Astrocyte of the cerebellum (primary cell): ENCODE data around the gene EFHD2.
"Not testable (repeated sequence)": the region's sequence is repeated elsewhere in the genome, so short reads cannot be mapped to it uniquely, and the experiment has no call there.

Experiments used
- DNase-seq: peaks from one replicate; pipeline ENCODE4 v3.0.0-alpha.2; 2011; ENCODE audit warnings: low read depth
- H3K4me3 ChIP-seq: 2 replicates; pipeline ENCODE4 v1.5.1; 2011; ENCODE audit warnings: mild to moderate bottlenecking, low read depth, low read length, moderate library complexity
- CTCF ChIP-seq: IDR thresholded peaks from 2 replicates; pipeline ENCODE4 v1.5.1; 2012; ENCODE audit warnings: low read length, low read depth, moderate library complexity, mild to moderate bottlenecking; ENCODE audit errors: missing control alignments
- in situ Hi-C: cut with HindIII; loops from 2 replicates; pipeline ENCODE4 v1.10.0; 2017; ENCODE audit warnings: low sequenced_read_pairs

Gene EFHD2

GRCh38 chr1:15456313-15456954 is 46.7 kb downstream of the EFHD2 start, which contains the start of gene CELA2A:
Gene CELA2A, plus strand, starts transcription at chr1:15456732. Its CDS starts 22 bp downstream, at chr1:15456754.
- no peak for TF ChIP-seq CTCF
- DNase-seq, result no peak
- in situ Hi-C loops, result no loop called here

GRCh38 chr1:15457585-15457984 is 47.9 kb downstream of the EFHD2 start:
- no peak for TF ChIP-seq CTCF
- in situ Hi-C loops, result no loop called here
- H3K4me3 ChIP-seq, result no peak overlapping the region
- no peak for DNase-seq

More at GRCh38 chr1:15456313-15456954, 46.7 kb downstream of the EFHD2 start, which contains the start of gene CELA2A:
- no peak within 1 kb of the TSS for H3K4me3 ChIP-seq

- in situ Hi-C loops, H3K4me3 ChIP-seq, DNase-seq: not testable (repeated sequence)
Measured at GRCh38 chr1:15458388-15458787, 48.7 kb downstream of the EFHD2 start.

- DNase-seq, result no peak
- no peak for TF ChIP-seq CTCF
- in situ Hi-C loops, result no loop called here
- H3K4me3 ChIP-seq, result no peak overlapping the region
Measured at GRCh38 chr1:15459771-15460707, 50.4 kb downstream of the EFHD2 start.

- H3K4me3 ChIP-seq, result no peak overlapping the region
- in situ Hi-C loops, result no loop called here
- no peak for DNase-seq
- no peak for TF ChIP-seq CTCF
Measured at GRCh38 chr1:15460708-15461095, 51.0 kb downstream of the EFHD2 start.

GRCh38 chr1:15463064-15463800 is 53.5 kb downstream of the EFHD2 start:
- H3K4me3 ChIP-seq, in situ Hi-C loops: not testable (repeated sequence)

GRCh38 chr1:15463926-15464322 is 54.2 kb downstream of the EFHD2 start:
- DNase-seq, in situ Hi-C loops, H3K4me3 ChIP-seq: not testable (repeated sequence)

More at GRCh38 chr1:15463064-15463800, 53.5 kb downstream of the EFHD2 start:
- DNase-seq, result not testable (repeated sequence)

GRCh38 chr1:15465674-15466073 is 56.0 kb downstream of the EFHD2 start:
- no peak overlapping the region for H3K4me3 ChIP-seq
- in situ Hi-C loops, result no loop called here
- no peak for TF ChIP-seq CTCF
- DNase-seq, result no peak

- H3K4me3 ChIP-seq, DNase-seq, in situ Hi-C loops: not testable (repeated sequence)
Measured at GRCh38 chr1:15466955-15467625, 57.4 kb downstream of the EFHD2 start.
